HL-60 (cell line): ENCODE results near the gene EPHA6.

Source experiments
- DNase-seq, 2 experiments: peaks; one replicate each; pipeline ENCODE4 v3.0.0-alpha.2; 2010 to 2020; ENCODE audit warnings: low read depth in 1 of 2, low spot score in 1 of 2
- H3K27ac ChIP-seq: fragments of 250-450 bp; sonication (Bioruptor Pico); replicated peaks from 2 replicates; pipeline ENCODE4 v1.5.1; 2020; ENCODE audit warnings: mild to moderate bottlenecking, moderate library complexity
- H3K27me3 ChIP-seq: fragments of 250-450 bp; sonication (Bioruptor Pico); 2 replicates; pipeline ENCODE4 v1.5.1; 2021; ENCODE audit warnings: mild to moderate bottlenecking, moderate library complexity; ENCODE audit not compliant: insufficient read depth, poor library complexity, severe bottlenecking
- H3K4me3 ChIP-seq: replicated peaks from 2 replicates; pipeline ENCODE4 v1.5.1; 2011; ENCODE audit warnings: mild to moderate bottlenecking, control low read depth, low read length; ENCODE audit not compliant: insufficient read depth
- CTCF ChIP-seq: IDR thresholded peaks from one replicate; pipeline ENCODE4 v1.5.1; 2011; ENCODE audit warnings: low read length, control low read depth, inconsistent platforms; ENCODE audit not compliant: insufficient read depth
- GABPA ChIP-seq: IDR thresholded peaks from 2 replicates; pipeline ENCODE4 v1.6.1; 2012; ENCODE audit warnings: low read depth
- POLR2AphosphoS5 ChIP-seq: IDR thresholded peaks from 2 replicates; pipeline ENCODE4 v1.6.1; 2012; ENCODE audit warnings: low read depth
- REST ChIP-seq: IDR thresholded peaks from 2 replicates; pipeline ENCODE4 v1.6.1; 2012; ENCODE audit warnings: low read depth; ENCODE audit not compliant: insufficient replicate concordance
- SPI1 ChIP-seq: IDR thresholded peaks from 2 replicates; pipeline ENCODE4 v1.6.1; 2012; ENCODE audit warnings: low read depth, mild to moderate bottlenecking, borderline replicate concordance

The EPHA6 gene

GRCh38 chr3:97105989-97106651 is 291.7 kb downstream of the EPHA6 start:
- Histone ChIP-seq H3K4me3 (no peak overlapping the region), H3K27me3 (no peaks in the 10 kb centered on the region), H3K27ac (no peak overlapping the region)
- DNase-seq, result no peak
- TF ChIP-seq GABPA, result no peak
- no peak for TF ChIP-seq CTCF
- TF ChIP-seq SPI1, result no peak
- TF ChIP-seq POLR2AphosphoS5, result no peak
- TF ChIP-seq REST, result no peak

- Histone ChIP-seq H3K4me3 (no peak overlapping the region), H3K27me3 (no peaks in the 10 kb centered on the region), H3K27ac (no peak overlapping the region)
- no peak for DNase-seq
- no peak for TF ChIP-seq POLR2AphosphoS5
- no peak for TF ChIP-seq GABPA
- no peak for TF ChIP-seq REST
- no peak for TF ChIP-seq SPI1
- TF ChIP-seq CTCF, result no peak
Measured at GRCh38 chr3:97106652-97106989, 292.2 kb downstream of the EPHA6 start.

GRCh38 chr3:97108136-97108535 is 293.7 kb downstream of the EPHA6 start:
- H3K4me3 ChIP-seq, result no peak overlapping the region
- DNase-seq, result no peak
- no peak for TF ChIP-seq REST
- no peak for TF ChIP-seq GABPA
- TF ChIP-seq POLR2AphosphoS5, result no peak
- TF ChIP-seq SPI1, result no peak
- TF ChIP-seq CTCF, result no peak
- no peak overlapping the region for H3K27ac ChIP-seq
- no peaks in the 10 kb centered on the region for H3K27me3 ChIP-seq
